HG03097 (cell line): ENCODE measurements around the gene ATP8B4.

ENCODE experiments used
- ATAC-seq: cut with Tn5 transposase; IDR thresholded peaks from one replicate; pipeline ENCODE4 v1.9.1; 2021; ENCODE audit not compliant: unreplicated experiment, low FRiP score

The ATP8B4 gene

DNA sequence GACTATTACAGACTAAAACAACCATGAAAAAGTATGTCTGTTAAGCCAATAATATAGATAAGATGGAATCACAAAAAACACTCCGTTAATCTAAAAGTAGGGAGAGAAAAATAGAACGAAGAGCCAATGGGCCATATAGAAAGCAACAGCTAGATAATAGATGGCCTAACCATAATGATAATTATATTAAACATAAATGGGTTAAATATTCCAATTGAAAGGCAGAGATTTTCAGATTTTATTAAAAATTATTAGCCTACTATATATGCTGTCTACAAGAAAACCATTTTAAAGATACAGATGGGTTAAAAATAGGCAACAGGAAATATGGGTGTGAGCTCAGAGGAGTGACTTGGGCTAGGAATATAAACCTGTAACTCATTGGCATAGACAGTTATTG is 76.3 kb downstream of the ATP8B4 start:
- ATAC-seq, result no peak

DNA sequence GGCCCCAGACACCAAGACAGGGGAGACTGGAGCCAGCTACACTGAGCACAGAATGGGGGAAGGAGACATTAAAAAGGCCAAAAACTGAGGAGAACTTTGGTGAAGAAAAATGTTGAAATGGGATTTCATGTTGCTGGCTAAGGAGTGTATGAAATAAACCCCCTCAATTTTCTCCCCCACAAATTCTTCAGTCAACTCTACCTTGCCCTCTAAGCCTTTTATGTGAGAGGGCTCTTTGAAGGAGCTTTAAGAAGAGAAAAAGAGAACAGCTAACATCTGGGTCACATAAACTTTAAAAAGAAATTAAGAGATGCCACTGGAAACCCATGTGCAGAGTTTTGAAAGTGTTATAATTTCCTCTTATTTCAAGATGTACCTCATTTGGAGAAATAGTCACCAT is 88.6 kb downstream of the ATP8B4 start:
- ATAC-seq, result no peak

DNA sequence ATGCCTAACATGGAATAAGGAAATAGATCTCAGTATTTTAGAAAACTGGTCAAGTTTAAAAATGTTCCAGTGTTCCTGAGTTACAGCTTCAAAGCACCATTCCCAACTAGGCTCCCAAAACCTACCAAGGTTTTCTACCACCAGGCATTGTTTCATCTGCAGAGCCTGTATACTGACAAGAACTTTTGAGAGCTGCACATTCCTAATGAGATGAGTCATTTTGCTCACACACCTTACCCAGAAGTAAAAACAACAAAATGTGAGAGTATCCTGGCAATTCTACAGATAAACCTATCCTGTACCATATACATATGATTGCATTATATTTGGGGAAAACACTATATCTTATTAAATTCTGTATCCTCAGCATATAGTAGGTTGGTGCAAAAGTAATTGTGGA is 90.7 kb downstream of the ATP8B4 start:
- no peak for ATAC-seq

DNA sequence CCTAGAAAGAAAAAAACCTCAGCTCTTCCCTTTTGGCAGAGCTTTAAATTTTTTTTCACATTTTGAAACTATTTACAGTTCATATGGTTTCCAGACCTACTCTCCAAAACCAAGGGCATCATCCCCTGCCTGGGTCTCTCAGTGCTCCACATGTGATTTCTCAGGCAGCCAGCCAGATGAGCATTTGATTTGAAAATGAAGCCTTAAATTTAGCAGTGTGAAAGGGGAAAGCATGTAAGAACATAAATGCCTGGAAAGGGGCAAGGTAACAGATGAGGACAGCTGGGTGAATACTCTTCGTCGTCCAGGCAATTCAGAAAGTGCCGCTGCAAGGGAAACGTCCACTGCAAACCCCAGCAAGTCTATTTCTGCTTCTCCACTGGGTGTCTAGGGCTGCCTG is 94.8 kb downstream of the ATP8B4 start:
- no peak for ATAC-seq

DNA sequence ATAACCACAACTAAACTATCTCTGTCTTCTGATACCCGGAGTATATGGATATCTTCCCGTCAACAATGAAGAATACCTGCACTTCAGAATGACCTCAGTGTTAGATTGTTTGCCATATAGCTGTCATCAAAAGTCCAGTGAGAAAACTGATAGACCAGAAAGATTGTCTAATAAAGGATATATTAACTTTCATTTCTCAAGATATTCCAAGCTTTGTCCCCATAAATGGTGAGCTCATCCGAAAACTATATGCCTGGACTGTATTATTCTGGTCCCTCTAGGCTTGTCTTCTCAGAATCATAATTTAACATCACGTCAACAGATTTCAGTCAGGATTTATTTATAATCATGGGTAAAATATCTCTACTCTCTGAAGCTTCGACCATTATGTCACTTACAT is 100.5 kb downstream of the ATP8B4 start:
- ATAC-seq, result no peak

DNA sequence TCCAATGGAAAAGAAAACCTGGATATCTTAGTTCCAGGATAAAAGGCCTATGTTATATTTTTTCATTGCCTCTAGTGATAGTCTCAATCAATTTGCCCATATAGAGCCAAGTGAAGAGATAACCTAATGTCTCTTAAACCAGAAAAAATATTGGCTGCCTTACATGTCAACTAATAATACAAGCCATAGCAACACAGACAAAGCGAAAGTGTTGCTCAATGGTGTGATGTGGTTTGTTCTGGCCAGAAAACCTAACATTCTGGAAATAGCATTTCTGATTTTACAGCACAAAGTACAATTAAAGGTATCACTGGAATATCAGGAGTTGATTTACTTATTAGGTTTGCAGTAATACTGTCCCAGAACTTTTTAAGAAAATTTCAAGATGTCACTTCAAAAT is 101.5 kb downstream of the ATP8B4 start:
- ATAC-seq, result no peak

DNA sequence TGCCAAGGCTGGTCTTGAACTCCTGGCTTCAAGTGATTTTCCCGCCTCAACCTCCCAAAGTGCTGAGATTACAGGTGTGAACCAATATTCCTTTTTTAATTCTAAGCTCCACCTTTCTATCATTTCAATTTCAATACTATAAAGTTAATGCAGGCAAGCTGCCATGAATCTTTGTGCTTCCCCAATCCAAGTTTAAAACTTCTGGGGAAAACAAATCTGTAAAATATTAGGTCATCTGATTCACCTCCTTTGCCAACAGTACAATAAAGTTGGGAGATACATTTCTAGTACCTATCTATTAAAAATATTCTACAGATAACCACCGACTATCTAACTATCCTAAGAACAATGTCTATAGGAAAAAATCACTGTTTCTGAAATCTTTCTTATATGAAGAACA is 102.1 kb downstream of the ATP8B4 start:
- ATAC-seq, result no peak

DNA sequence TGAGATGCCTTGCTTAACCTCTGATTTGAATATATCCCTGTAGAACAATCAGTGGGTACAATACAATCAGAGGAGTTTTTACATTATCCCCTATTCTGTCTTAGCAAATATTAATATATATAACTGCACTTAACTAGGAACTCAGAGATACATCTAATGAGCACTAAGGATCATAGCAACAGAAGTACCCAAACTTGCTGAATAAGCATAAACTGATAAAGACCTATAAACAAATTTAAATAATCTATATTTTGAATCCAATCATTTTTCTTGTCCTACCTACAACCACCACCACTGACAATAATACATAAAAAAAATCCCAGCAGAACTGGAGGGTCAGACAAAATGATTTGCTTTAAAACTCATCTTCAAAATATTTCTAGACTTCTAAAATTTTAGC is 106.2 kb downstream of the ATP8B4 start:
- no peak for ATAC-seq

DNA sequence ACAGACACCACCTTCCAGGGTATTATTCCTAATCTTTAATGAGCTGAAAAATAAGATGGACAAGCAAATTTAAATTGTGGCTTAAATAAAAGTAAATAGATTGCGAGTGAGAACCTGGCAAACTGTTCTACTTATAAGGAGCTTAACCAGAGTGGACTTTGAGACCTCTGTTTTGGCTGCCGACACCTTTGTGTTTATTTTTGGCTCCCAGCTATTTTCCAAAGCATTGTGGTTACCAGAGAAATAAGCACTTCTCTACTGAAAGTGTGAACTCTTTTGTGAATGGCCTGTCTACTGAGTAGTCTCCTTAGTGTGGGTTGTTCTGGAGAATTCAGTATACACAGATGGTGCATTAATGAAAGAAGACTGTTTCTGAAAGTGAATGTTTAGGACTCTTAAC is 109.4 kb downstream of the ATP8B4 start:
- ATAC-seq, result no peak

DNA sequence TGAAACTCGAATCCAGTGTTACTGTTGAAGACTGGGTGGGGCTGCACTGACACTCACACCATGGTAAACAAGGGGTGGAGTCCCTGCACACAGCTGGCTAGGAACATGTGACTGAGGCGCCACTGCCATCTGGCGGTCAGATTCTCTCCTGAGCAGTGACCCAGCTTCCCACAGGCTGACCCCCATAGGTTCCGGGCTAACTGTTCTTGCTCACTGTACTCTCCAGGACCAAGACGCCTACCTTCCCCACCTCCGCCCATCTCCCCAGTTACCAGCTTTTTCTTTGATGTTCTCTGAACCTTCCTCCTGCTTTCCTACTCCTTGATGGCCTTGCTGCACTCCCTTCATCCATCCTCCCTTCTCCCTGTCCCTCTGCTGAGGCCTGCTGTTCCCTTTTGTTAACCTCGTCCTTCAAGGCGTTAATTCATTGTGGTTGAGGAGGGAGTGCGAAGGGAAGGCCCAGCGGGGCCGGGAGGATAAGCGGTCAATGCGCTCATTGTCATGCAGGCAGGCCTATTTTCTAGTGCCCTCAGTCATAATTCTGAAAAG is 115.2 kb downstream of the ATP8B4 start:
- peak; percentile 96 for ATAC-seq

DNA sequence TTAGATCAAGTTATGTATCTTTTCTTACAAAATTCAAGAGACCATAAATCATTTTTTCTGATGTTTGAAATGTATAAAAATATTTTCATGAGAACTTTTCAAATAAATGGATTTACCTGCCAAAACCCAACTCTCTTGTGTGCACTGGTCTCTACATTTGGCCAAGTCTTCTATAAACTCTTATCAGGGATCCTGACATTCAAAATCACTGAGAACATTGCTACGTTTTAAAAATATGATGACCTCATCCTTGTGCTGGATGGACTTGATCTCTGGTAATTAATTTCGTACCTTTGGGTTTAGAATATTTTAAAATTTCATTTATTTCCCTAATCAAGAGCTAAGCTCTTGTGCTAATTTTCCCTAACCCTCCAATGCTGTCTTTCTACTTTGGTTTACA is 127.4 kb downstream of the ATP8B4 start:
- ATAC-seq, result no peak

DNA sequence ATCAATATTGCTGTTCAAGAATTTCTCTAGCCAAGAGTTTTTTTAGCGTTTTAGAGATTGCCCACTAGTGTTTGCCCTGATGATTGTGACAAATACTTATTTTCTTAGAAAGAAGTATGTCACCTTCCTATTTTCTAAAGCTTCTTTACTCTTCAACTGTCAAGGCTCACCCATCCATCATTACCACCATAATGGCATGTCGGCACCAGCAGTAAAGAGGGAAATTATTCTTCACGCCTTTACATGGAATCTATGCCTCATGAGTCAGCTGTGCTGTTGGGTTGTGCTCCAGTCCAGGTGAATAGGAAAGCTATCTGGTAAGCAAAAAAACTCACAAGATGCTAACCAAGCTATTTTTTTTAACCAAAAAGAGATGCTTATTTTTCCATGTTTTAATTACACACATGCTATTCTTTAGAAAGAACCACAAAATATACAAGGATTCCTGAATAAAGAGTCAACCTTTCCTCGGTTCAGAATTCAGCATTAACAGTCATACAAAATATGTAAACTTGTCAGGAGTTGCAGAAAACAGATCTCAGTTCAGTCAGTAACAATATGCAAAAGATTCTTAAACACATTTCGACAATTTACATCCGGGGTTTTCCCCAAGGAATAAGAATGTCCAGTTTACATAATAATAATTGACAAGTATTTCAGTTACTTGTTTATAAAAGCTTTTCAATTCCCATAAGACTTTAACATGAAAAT is 128.0 kb downstream of the ATP8B4 start:
- ATAC-seq, result no peak

DNA sequence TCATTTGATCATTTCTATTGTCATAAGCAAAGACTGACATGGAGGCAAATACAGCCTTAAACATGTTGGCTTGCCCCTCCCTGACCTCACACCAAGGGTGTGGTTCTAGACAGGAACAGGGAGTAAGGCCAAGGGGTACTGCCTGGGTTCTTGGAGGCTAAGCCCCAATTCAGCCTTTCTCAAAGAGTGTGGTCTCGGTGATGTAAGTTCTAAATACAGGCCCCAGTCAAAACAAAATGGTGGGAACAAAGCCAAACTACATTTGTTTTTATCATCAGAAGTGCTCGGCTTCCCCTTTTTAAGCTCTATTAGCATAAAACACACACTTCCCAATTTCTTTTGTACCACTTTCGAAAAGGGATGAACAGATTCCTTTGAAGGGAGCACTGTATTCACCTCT is 129.5 kb downstream of the ATP8B4 start:
- ATAC-seq, result no peak

DNA sequence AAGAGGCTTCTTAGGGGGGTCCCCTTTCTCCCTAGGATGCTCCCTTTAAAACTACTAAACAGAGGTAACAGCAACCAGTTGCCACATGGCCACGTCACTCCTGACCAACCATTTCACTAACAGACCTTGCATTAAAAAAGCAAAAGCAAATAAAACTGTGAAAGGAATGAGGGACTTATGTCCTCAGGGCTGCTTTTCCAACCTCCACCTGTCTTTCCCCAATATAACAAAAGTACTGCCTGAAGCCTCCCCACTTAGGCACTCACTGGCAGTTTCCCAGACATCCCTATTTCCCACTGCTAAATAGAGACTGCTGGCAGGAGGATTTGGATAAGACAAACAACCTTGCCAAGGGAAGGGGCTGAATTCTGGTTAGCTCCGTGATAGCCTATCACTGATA is 130.3 kb downstream of the ATP8B4 start:
- no peak for ATAC-seq

DNA sequence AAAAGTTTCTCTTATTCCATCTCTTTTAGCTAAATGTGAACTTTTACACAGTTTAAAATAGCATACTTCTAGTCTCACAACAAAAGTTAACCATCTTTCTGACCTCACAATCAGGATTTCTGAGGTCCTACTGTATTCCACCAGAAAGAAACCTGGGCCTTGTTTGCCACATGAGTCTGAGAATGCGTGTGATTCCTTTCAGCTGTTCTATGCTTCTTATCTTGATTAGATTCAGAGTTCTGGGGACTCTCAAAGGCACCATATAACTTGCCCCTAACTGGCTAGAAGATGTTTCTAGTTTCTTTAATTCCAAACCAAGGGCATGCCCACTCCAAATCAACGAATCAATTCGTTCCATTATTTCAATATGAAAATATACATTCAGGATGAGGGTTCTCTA is 131.1 kb downstream of the ATP8B4 start:
- ATAC-seq, result no peak

DNA sequence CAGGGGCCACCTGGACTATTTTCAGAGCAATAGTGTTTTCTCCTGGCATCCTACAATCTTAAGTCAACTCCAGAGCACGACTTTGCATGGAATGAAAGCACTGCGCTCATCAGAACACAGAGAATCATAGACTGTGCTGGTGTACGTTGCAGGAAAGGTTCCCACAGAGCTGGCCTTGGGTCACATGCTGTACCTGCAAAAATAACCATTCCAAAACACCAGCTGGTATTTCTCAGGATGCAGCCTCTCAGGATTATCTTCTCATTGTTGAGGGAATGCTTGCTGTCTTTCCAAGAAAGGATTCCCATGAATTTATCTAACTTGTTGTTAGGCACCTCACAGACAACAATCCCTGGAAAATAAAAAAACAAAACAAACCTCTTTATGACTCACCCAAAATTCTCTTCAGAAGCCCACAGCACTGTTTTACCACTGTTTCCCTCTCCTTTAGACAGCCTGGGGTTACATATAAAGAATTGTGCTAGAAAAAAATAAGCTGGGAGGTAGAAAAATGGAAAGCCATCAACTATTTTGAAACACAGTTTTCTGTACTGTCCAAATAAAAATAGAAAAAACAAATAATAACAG is 131.7 kb downstream of the ATP8B4 start:
- ATAC-seq, result no peak

DNA sequence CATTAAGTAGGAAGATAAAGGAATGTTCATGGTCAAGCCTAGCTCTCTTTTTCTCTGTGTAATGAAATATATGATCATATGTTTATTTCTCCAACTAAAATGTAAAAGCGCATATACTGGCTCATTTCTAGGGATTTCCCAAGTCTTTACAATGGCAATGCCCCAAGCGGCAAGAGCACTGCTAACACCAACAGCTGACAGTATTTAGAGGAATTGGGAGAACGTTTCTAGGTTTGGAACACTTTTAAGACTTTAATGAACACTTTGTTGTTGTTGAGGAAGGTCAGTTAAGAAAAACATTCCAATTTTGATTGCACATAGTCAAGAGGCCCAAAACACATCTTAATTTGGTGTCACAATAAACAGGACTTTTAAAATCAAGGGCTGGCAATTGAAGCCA is 132.7 kb downstream of the ATP8B4 start:
- no peak for ATAC-seq

DNA sequence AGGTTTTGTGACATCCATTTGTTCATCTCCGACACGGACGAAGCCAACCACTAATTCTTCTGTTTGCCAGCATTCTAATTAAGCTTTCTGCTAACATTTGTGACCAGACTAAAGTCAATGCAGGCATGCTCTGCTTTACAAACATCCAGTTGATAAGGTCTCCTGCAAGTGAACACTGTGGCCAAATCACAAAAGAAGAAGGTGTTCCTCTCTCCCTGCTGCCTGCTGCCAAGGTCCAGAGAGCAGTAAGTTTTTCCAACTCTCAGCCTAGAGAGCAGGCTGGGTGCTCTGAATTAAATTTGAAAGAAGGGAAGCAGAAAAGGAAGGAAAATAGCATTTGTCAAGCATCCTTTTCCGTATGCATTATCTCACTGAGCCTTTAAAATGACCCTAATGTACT is 133.6 kb downstream of the ATP8B4 start:
- ATAC-seq, result no peak

DNA sequence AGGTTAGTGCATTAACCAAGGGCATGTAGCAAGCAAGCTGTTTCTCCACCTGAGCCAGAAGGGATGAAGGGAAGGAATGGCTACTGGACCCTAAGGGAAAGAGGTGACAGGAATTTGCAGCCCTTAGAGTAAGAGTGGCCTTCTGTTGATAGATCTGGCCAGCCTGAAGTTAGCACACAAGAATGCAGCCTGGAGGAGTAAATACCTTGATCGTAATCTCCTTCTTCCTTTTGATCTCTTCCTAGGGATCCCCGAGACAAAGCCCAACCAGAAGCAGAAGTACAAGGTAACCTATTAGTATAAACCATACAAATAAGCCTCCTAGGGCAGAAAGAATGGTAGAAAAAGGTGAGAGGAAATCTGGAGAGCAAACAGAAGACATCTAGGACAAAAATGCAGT is 134.6 kb downstream of the ATP8B4 start:
- no peak for ATAC-seq

DNA sequence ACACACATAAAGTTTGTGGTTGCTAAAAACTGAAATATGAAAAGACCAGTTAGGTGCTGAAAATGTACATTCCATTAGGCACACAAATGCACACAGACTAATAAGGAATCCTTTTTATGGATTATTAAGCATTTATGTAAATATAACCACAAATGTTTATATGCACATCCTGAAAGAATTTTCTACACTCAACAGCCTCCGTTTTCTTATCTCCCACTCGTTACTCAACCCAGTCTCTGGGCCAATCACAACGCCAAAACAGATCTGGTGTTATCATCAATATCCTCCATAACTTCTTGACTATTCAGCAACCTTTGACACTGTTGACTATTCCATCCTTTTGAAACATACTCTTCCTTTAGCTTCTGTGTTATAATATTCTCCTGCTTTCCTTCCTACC is 136.4 kb downstream of the ATP8B4 start:
- no peak for ATAC-seq

DNA sequence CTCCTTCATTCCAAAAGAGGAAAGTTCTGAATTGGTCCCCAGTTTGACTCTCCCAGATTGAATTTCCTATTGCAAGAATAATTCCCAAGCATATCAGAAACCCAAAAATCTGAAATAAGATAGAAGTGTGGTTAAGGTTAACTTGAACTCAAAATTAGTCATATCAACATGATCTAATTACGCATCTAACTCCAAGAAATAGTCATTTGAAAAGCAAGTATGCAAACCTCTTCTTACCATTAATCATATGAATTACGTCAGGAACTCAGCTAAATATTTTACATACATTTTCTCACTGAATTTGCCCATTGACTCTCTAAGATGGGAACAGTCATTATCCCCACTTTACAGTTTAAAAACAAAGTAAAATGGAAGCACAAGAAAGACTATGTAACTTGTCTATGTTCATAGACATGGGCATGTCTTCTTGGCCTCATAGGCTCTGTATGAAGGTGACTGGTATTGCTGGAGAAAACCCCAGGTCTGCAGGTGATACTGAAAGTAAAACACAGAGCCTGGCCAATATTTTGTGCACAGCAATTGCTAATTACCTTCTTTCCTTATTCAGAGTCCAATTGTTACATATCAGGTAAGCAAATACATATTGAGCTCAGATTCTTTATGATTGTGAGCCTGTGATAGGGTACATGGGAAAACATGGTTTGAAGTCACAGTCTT is 139.2 kb downstream of the ATP8B4 start:
- no peak for ATAC-seq

DNA sequence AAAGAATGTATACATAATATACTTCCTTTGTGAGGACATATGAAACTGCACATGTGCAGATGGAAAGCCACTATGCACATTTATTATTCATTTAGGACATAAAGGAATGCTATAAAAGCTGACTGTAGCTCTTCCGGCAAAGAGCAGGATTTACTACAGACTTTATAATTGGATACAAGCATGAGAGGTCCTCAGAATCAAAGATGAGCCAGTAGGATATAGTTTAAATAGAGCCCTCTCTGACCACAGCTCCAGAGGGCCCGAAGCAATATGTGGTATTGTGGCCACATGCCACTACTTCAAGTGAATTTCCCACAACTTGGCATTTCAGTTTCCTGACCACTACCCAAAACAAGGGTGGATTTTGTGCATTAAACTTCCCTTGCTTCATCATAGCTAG is 140.9 kb downstream of the ATP8B4 start:
- no peak for ATAC-seq
